Vagina (tissue), 2 donors: ENCODE measurements around the gene ZDHHC16.

Experiments
- POLR2A ChIP-seq, 2 donors: fragments of 450-650 bp; IDR thresholded peaks; one replicate each; pipeline ENCODE4 v1.6.1; 2017; ENCODE audit warnings: antibody characterized with exemption in 2 of 2, mild to moderate bottlenecking in 2 of 2, moderate library complexity in 2 of 2
- POLR2AphosphoS5 ChIP-seq, 2 donors: sonication (generic); formaldehyde crosslinking; IDR thresholded peaks; one replicate each; pipeline ENCODE4 v1.9.0; 2017; ENCODE audit warnings: antibody characterized with exemption in 2 of 2, mild to moderate bottlenecking in 2 of 2, low read depth in 1 of 2; ENCODE audit not compliant: insufficient read depth in 1 of 2
- TF ChIP-seq, protein P1 (sequence below), 3 experiments: fragments of 450-650 bp in 2 of 3; fragments of 200-600 bp in 1 of 3; sonication (generic) in 1 of 3; IDR thresholded peaks; one replicate each; pipeline ENCODE4 v1.5.1; 2017 to 2019; ENCODE audit warnings: antibody characterized with exemption in 3 of 3, mild to moderate bottlenecking in 2 of 3, moderate library complexity in 2 of 3

DNA sequence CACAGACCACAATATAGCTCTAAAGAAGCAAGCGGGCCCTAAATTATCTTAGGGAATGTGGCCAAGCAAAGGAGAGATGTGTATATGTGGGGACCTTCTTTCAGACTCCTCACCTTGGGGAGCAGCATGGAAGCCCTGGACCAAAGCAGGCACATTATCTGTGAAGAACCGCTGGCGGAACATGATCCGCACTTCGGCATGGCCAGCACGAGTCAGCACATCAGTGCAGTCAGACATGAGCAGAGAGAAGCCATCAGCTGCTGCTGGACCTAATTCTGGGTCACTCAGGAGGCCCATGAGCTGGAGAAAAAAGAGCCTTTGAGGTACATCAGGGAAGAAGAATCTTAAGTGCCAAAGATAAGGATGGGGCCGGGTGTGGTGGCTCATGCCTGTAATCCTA lies 14.0 kb downstream of the ZDHHC16 start:
- TF ChIP-seq, protein P1, sequence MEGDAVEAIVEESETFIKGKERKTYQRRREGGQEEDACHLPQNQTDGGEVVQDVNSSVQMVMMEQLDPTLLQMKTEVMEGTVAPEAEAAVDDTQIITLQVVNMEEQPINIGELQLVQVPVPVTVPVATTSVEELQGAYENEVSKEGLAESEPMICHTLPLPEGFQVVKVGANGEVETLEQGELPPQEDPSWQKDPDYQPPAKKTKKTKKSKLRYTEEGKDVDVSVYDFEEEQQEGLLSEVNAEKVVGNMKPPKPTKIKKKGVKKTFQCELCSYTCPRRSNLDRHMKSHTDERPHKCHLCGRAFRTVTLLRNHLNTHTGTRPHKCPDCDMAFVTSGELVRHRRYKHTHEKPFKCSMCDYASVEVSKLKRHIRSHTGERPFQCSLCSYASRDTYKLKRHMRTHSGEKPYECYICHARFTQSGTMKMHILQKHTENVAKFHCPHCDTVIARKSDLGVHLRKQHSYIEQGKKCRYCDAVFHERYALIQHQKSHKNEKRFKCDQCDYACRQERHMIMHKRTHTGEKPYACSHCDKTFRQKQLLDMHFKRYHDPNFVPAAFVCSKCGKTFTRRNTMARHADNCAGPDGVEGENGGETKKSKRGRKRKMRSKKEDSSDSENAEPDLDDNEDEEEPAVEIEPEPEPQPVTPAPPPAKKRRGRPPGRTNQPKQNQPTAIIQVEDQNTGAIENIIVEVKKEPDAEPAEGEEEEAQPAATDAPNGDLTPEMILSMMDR (IDR thresholded peaks at IDR 0.05) = no peak
- no peak for TF ChIP-seq POLR2AphosphoS5 (IDR thresholded peaks at IDR 0.05; ENCODE audit: insufficient read depth in 1 of 2, low read depth in 1 of 2)
- no peak for TF ChIP-seq POLR2A (IDR thresholded peaks at IDR 0.05)
